Measurements from ENCODE around the gene MYO5C. TPM values are rescaled to one million over a fixed set of nuclear protein-coding genes. Genes with fewer than 3 reads are reported as not detected.

The MYO5C gene
- total RNA-seq, 2 donors from 2014 or later = 3.0 to 18.4 TPM

- no peak for DNase-seq (ENCODE audit: low spot score)
- Histone ChIP-seq H3K4me1 (ENCODE audit: control insufficient read depth in 1 of 2, low read depth in 2 of 2) (no peaks in the 10 kb centered on the region), H3K36me3 (peaks cover 11% of the 10 kb centered on the region), H3K27me3 (replicated peaks; ENCODE audit: insufficient read depth) (no peaks in the 10 kb centered on the region), H3K27ac (no peak overlapping the region), H3K9me3 (no peaks in the 10 kb centered on the region), H3K4me3 (no peak overlapping the region)
- ATAC-seq (ENCODE audit: insufficient number of reproducible peaks, low FRiP score, low read depth) = no peak
- TF ChIP-seq, protein P1, sequence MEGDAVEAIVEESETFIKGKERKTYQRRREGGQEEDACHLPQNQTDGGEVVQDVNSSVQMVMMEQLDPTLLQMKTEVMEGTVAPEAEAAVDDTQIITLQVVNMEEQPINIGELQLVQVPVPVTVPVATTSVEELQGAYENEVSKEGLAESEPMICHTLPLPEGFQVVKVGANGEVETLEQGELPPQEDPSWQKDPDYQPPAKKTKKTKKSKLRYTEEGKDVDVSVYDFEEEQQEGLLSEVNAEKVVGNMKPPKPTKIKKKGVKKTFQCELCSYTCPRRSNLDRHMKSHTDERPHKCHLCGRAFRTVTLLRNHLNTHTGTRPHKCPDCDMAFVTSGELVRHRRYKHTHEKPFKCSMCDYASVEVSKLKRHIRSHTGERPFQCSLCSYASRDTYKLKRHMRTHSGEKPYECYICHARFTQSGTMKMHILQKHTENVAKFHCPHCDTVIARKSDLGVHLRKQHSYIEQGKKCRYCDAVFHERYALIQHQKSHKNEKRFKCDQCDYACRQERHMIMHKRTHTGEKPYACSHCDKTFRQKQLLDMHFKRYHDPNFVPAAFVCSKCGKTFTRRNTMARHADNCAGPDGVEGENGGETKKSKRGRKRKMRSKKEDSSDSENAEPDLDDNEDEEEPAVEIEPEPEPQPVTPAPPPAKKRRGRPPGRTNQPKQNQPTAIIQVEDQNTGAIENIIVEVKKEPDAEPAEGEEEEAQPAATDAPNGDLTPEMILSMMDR (IDR thresholded peaks at IDR 0.05) = no peak
Measured at GRCh38 chr15:52153900-52154895, 141.4 kb downstream of the MYO5C start.

- Histone ChIP-seq H3K27me3 (replicated peaks; ENCODE audit: insufficient read depth) (no peaks in the 10 kb centered on the region), H3K27ac (no peak overlapping the region), H3K4me3 (no peak overlapping the region), H3K9me3 (no peaks in the 10 kb centered on the region), H3K4me1 (ENCODE audit: control insufficient read depth in 1 of 2, low read depth in 2 of 2) (no peaks in the 10 kb centered on the region), H3K36me3 (peaks cover 22% of the 10 kb centered on the region)
- no peak for DNase-seq (ENCODE audit: low spot score)
- ATAC-seq (ENCODE audit: insufficient number of reproducible peaks, low FRiP score, low read depth) = no peak
- TF ChIP-seq, protein P1 (IDR thresholded peaks at IDR 0.05) = no peak
Measured at GRCh38 chr15:52151353-52151752, 144.3 kb downstream of the MYO5C start.

GRCh38 chr15:52150871-52151270, 144.7 kb downstream of the MYO5C start:
- DNase-seq (ENCODE audit: low spot score) (no peak), ATAC-seq (ENCODE audit: insufficient number of reproducible peaks, low FRiP score, low read depth) (no peak)
- no peak overlapping the region for H3K27ac ChIP-seq
- TF ChIP-seq, protein P1 (IDR thresholded peaks at IDR 0.05) = no peak
- H3K27me3 ChIP-seq (replicated peaks; ENCODE audit: insufficient read depth) = no peaks in the 10 kb centered on the region
- no peaks in the 10 kb centered on the region for H3K4me1 ChIP-seq (ENCODE audit: control insufficient read depth in 1 of 2, low read depth in 2 of 2)
- H3K9me3 ChIP-seq = no peaks in the 10 kb centered on the region
- peaks cover 22% of the 10 kb centered on the region for H3K36me3 ChIP-seq
- no peak overlapping the region for H3K4me3 ChIP-seq

- ATAC-seq (ENCODE audit: insufficient number of reproducible peaks, low FRiP score, low read depth) = no peak
- TF ChIP-seq, protein P1 (IDR thresholded peaks at IDR 0.05) = no peak
Measured at GRCh38 chr15:52150043-52150825, 145.4 kb downstream of the MYO5C start.

GRCh38 chr15:52148403-52148802, 147.2 kb downstream of the MYO5C start:
- no peak for ATAC-seq (ENCODE audit: insufficient number of reproducible peaks, low FRiP score, low read depth)
- peaks cover 22% of the 10 kb centered on the region for H3K36me3 ChIP-seq
- no peak for DNase-seq (ENCODE audit: low spot score)
- TF ChIP-seq, protein P1 (IDR thresholded peaks at IDR 0.05) = no peak
- H3K27me3 ChIP-seq (replicated peaks; ENCODE audit: insufficient read depth) = no peaks in the 10 kb centered on the region
- H3K4me3 ChIP-seq = no peak overlapping the region
- no peaks in the 10 kb centered on the region for H3K4me1 ChIP-seq (ENCODE audit: control insufficient read depth in 1 of 2, low read depth in 2 of 2)
- H3K27ac ChIP-seq = no peak overlapping the region
- H3K9me3 ChIP-seq = no peaks in the 10 kb centered on the region

More at GRCh38 chr15:52150043-52150825, 145.4 kb downstream of the MYO5C start:
- DNase-seq (ENCODE audit: low spot score) = no peak
- no peaks in the 10 kb centered on the region for H3K4me1 ChIP-seq (ENCODE audit: control insufficient read depth in 1 of 2, low read depth in 2 of 2)
- H3K36me3 ChIP-seq = peaks cover 22% of the 10 kb centered on the region
- no peak overlapping the region for H3K27ac ChIP-seq
- H3K4me3 ChIP-seq = no peak overlapping the region
- no peaks in the 10 kb centered on the region for H3K9me3 ChIP-seq
- no peaks in the 10 kb centered on the region for H3K27me3 ChIP-seq (replicated peaks; ENCODE audit: insufficient read depth)

Measured in thoracic aorta (tissue), 2 donors.